ENCODE measurements around the gene GAL.

DNA sequence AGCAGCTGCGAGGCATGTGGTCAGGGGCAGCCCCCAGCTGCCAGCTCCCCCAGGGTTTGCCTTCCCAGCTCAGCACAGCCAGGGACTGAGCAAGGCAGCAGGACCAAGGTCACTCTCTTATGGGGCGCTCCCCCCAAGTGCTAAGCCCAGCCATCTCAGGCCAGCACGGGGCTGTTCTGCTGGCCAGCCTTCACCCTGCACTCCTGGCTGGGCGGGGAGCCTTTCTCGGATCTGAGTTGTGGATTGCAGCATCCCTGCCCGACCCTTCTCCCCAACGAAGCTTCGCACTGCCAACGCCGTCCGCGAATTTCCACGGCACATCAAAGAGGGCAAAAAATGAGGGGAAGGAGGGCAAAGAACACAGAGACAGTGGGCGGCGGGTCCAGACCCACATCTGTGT, 42.5 kb upstream of the GAL start:
- TF ChIP-seq, protein P1, sequence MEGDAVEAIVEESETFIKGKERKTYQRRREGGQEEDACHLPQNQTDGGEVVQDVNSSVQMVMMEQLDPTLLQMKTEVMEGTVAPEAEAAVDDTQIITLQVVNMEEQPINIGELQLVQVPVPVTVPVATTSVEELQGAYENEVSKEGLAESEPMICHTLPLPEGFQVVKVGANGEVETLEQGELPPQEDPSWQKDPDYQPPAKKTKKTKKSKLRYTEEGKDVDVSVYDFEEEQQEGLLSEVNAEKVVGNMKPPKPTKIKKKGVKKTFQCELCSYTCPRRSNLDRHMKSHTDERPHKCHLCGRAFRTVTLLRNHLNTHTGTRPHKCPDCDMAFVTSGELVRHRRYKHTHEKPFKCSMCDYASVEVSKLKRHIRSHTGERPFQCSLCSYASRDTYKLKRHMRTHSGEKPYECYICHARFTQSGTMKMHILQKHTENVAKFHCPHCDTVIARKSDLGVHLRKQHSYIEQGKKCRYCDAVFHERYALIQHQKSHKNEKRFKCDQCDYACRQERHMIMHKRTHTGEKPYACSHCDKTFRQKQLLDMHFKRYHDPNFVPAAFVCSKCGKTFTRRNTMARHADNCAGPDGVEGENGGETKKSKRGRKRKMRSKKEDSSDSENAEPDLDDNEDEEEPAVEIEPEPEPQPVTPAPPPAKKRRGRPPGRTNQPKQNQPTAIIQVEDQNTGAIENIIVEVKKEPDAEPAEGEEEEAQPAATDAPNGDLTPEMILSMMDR (IDR thresholded peaks at IDR 0.05; ENCODE audit: low read length) = no peak
- no peak for TF ChIP-seq EZH2 (IDR thresholded peaks at IDR 0.05; ENCODE audit: borderline replicate concordance, low read length)

Measured in OCI-LY1 (cell line).